Upper lobe of left lung (tissue), 6 donors: Measurements from ENCODE around the gene FLT1. TPM values are rescaled to one million over a fixed set of nuclear protein-coding genes. Genes with fewer than 3 reads are reported as not detected.
A peak's percentile ranks its signal among the peaks of the same experiment; 100 is the strongest.

Experiments used
- ATAC-seq, 2 donors: fragments of 200-7000 bp; cut with Tn5 transposase; one replicate each; pipeline ENCODE4 v1.9.1; 2022; ENCODE audit warnings: mild to moderate bottlenecking in 2 of 2, moderate library complexity in 2 of 2; ENCODE audit not compliant: low FRiP score in 2 of 2
- DNase-seq, 2 donors: peaks; one replicate each; pipeline ENCODE4 v3.0.0-alpha.2; 2019 to 2020
- H3K27ac ChIP-seq, 4 donors: fragments of 200-600 bp; sonication (generic); one replicate each; pipeline ENCODE4 v1.5.1; 2016 to 2019
- H3K27me3 ChIP-seq, 4 donors: fragments of 200-600 bp; sonication (generic); one replicate each; pipeline ENCODE4 v1.5.1; 2017 to 2019
- H3K36me3 ChIP-seq, 4 donors: fragments of 200-600 bp; sonication (generic); one replicate each; pipeline ENCODE4 v1.5.1; 2016 to 2019
- H3K4me1 ChIP-seq, 4 donors: fragments of 200-600 bp; sonication (generic); one replicate each; pipeline ENCODE4 v1.5.1; 2018 to 2019
- H3K4me3 ChIP-seq, 4 donors: fragments of 200-600 bp; sonication (generic); one replicate each; pipeline ENCODE4 v1.5.1; 2017 to 2019; ENCODE audit warnings: mild to moderate bottlenecking in 2 of 4, moderate library complexity in 1 of 4
- H3K9me3 ChIP-seq, 4 donors: fragments of 200-600 bp; sonication (generic); one replicate each; pipeline ENCODE4 v1.5.1; 2018 to 2019
- CTCF ChIP-seq, 6 experiments: fragments of 450-650 bp in 4 of 6; fragments of 200-600 bp in 2 of 6; sonication (generic) in 2 of 6; IDR thresholded peaks; one replicate each; pipeline ENCODE4 v1.5.1; 2016 to 2019; ENCODE audit warnings: antibody characterized with exemption in 6 of 6
- EP300 ChIP-seq, 4 donors: sonication (generic); formaldehyde crosslinking; IDR thresholded peaks; one replicate each; pipeline ENCODE4 v1.5.1; 2017; ENCODE audit warnings: antibody characterized with exemption in 4 of 4, control low read depth in 2 of 4
- POLR2A ChIP-seq, 4 donors: fragments of 450-650 bp; IDR thresholded peaks; one replicate each; pipeline ENCODE4 v1.5.1; 2016 to 2017; ENCODE audit warnings: antibody characterized with exemption in 4 of 4, mild to moderate bottlenecking in 2 of 4
- POLR2AphosphoS5 ChIP-seq, 2 donors: sonication (generic); formaldehyde crosslinking; IDR thresholded peaks; one replicate each; pipeline ENCODE4 v1.5.1; 2017; ENCODE audit warnings: antibody characterized with exemption in 2 of 2
- WGBS, 2 donors: methylation state at CpG; one replicate each; pipeline ENCODE4 v1.1.5; 2017 to 2018; 5-methylcytosine and 5-hydroxymethylcytosine counted together
- total RNA-seq, 6 donors: library from RNA; depleted of rRNA in 4 of 6; stranded (reverse); fragments of >200 nt in 4 of 6; gene quantifications; one replicate each; pipeline versions ENCODE4 v1.1.0 to v1.2.1, GENCODE V29; 2016 to 2021
- donor health status: DM: no; HTN: no; CAD: no; lungs with moderate emphysema.
- donor health status: DM: no; HTN: yes; CAD: no; lungs with severe emphysema.

The FLT1 gene
- total RNA-seq, 6 donors from 2014 or later, result 20.9 to 47.9 (median 25.5) TPM

- no peaks in the 10 kb centered on the region for H3K9me3 ChIP-seq
- WGBS, 2 donors, result 79 to 88% methylated on average over 11 of the region's 11 CpGs
- no peaks in the 10 kb centered on the region for H3K27me3 ChIP-seq
- H3K36me3 ChIP-seq, result peaks cover 0 to 51% (median 0%) of the 10 kb centered on the region in 4 donors
- ATAC-seq (no peak), DNase-seq (no peak)
- H3K4me1 ChIP-seq, result peaks cover 0 to 3% (median 0%) of the 10 kb centered on the region in 4 donors
- no peak overlapping the region for H3K27ac ChIP-seq
- TF ChIP-seq EP300 (IDR thresholded peaks at IDR 0.05) (no peak), POLR2A (IDR thresholded peaks at IDR 0.05) (no peak), CTCF (IDR thresholded peaks at IDR 0.05) (no peak), POLR2AphosphoS5 (IDR thresholded peaks at IDR 0.05) (no peak)
- no peak overlapping the region for H3K4me3 ChIP-seq
Measured at GRCh38 chr13:28432816-28433560, 61.9 kb downstream of the FLT1 start.

- no peak for ATAC-seq
- H3K27me3 ChIP-seq, result no peaks in the 10 kb centered on the region
- no peak overlapping the region for H3K27ac ChIP-seq
- DNase-seq, result no peak
- TF ChIP-seq POLR2AphosphoS5 (IDR thresholded peaks at IDR 0.05), result no peak
- no peak for TF ChIP-seq EP300 (IDR thresholded peaks at IDR 0.05)
- no peak for TF ChIP-seq CTCF (IDR thresholded peaks at IDR 0.05)
- no peak for TF ChIP-seq POLR2A (IDR thresholded peaks at IDR 0.05)
- H3K4me3 ChIP-seq, result no peak overlapping the region
- 82 to 84% methylated on average over 10 of the region's 10 CpGs for WGBS, 2 donors
- H3K36me3 ChIP-seq, result peaks cover 0 to 56% (median 0%) of the 10 kb centered on the region in 4 donors
- no peaks in the 10 kb centered on the region for H3K9me3 ChIP-seq
- peaks cover 0 to 10% (median 2%) of the 10 kb centered on the region in 4 donors for H3K4me1 ChIP-seq
Measured at GRCh38 chr13:28429685-28430290, 65.1 kb downstream of the FLT1 start.

- H3K36me3 ChIP-seq, result peaks cover 0 to 52% (median 0%) of the 10 kb centered on the region in 4 donors
- ATAC-seq, result no peak
- no peak for TF ChIP-seq CTCF (IDR thresholded peaks at IDR 0.05)
- no peak for TF ChIP-seq POLR2A (IDR thresholded peaks at IDR 0.05)
- no peak for TF ChIP-seq POLR2AphosphoS5 (IDR thresholded peaks at IDR 0.05)
- TF ChIP-seq EP300 (IDR thresholded peaks at IDR 0.05), result no peak
- DNase-seq, result no peak
- H3K4me1 ChIP-seq, result peaks cover 0 to 10% (median 2%) of the 10 kb centered on the region in 4 donors
- WGBS, 2 donors, result 52 to 86% methylated on average over 2 of the region's 2 CpGs
- no peak overlapping the region for H3K4me3 ChIP-seq
- H3K27me3 ChIP-seq, result no peaks in the 10 kb centered on the region
- H3K27ac ChIP-seq, result no peak overlapping the region
- H3K9me3 ChIP-seq, result no peaks in the 10 kb centered on the region
Measured at GRCh38 chr13:28429096-28429495, 65.8 kb downstream of the FLT1 start.

- no peak for TF ChIP-seq EP300 (IDR thresholded peaks at IDR 0.05)
- no peak for TF ChIP-seq POLR2A (IDR thresholded peaks at IDR 0.05)
- TF ChIP-seq POLR2AphosphoS5 (IDR thresholded peaks at IDR 0.05), result no peak
- TF ChIP-seq CTCF (IDR thresholded peaks at IDR 0.05), result no peak
- peaks cover 6 to 26% (median 17%) of the 10 kb centered on the region in 4 donors for H3K4me1 ChIP-seq
- no peaks in the 10 kb centered on the region for H3K9me3 ChIP-seq
- H3K27me3 ChIP-seq, result no peaks in the 10 kb centered on the region
- peaks cover 0 to 37% (median 0%) of the 10 kb centered on the region in 4 donors for H3K36me3 ChIP-seq
- peak overlapping the region in 1 of 4 donors; percentile 17 for H3K27ac ChIP-seq
- DNase-seq (no peak), ATAC-seq (no peak)
- 76% methylated on average over 4 of the region's 4 CpGs for WGBS, 2 donors
- H3K4me3 ChIP-seq, result no peak overlapping the region
Measured at GRCh38 chr13:28426381-28426780, 68.5 kb downstream of the FLT1 start.
